Prostate gland (tissue), 2 donors: Measurements from ENCODE around the gene GABRG3.

Source experiments
- POLR2A ChIP-seq: fragments of 450-650 bp; IDR thresholded peaks from one replicate; pipeline ENCODE4 v1.6.1; 2016; ENCODE audit warnings: antibody characterized with exemption, mild to moderate bottlenecking
- POLR2AphosphoS5 ChIP-seq: sonication (generic); formaldehyde crosslinking; IDR thresholded peaks from one replicate; pipeline ENCODE4 v1.6.1; 2017; ENCODE audit warnings: antibody characterized with exemption
- TF ChIP-seq, protein P1 (sequence below), 4 experiments: fragments of 200-600 bp in 2 of 4; fragments of 450-650 bp in 2 of 4; sonication (generic) in 2 of 4; IDR thresholded peaks; 1 replicate in 3 of 4; 2 replicates in 1 of 4; pipeline ENCODE4 v1.5.1; 2016 to 2019; ENCODE audit warnings: antibody characterized with exemption in 4 of 4, mild to moderate bottlenecking in 2 of 4, moderate library complexity in 2 of 4

DNA sequence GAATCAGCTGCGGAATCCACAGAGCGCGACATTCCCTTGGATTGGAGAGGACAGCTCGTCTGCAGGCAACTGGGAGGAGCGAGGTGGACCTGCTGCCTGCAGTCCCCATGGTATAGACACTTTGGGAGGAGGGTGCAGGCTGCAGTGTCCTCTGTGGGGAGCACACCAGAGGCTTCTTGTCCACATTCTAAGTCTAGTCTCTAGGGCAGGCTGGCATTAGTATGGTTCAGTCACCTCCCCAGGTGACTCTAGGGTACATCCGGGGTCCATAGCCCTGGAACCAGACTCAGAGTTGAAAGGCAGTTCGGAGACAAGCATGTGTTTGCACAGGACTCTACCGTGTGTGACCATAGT is 118.2 kb downstream of the GABRG3 start:
- TF ChIP-seq POLR2AphosphoS5 (no peak), POLR2A (no peak)
- TF ChIP-seq, protein P1, sequence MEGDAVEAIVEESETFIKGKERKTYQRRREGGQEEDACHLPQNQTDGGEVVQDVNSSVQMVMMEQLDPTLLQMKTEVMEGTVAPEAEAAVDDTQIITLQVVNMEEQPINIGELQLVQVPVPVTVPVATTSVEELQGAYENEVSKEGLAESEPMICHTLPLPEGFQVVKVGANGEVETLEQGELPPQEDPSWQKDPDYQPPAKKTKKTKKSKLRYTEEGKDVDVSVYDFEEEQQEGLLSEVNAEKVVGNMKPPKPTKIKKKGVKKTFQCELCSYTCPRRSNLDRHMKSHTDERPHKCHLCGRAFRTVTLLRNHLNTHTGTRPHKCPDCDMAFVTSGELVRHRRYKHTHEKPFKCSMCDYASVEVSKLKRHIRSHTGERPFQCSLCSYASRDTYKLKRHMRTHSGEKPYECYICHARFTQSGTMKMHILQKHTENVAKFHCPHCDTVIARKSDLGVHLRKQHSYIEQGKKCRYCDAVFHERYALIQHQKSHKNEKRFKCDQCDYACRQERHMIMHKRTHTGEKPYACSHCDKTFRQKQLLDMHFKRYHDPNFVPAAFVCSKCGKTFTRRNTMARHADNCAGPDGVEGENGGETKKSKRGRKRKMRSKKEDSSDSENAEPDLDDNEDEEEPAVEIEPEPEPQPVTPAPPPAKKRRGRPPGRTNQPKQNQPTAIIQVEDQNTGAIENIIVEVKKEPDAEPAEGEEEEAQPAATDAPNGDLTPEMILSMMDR (IDR thresholded peaks at IDR 0.05): no peak
